Neural crest cell (in vitro differentiated cells): ENCODE data around the gene GID8. TPM values are rescaled to one million over a fixed set of nuclear protein-coding genes. Genes with fewer than 3 reads are reported as not detected.

Source experiments
- DNase-seq: peaks from one replicate; pipeline ENCODE4 v3.0.0; 2021; ENCODE audit warnings: low read depth, mixed read lengths, low spot score
- H3K27ac Mint-ChIP-seq: one replicate; pipeline ENCODE4 v1.8.0; 2021; ENCODE audit warnings: mild to moderate bottlenecking, mixed read lengths; ENCODE audit not compliant: unreplicated experiment
- H3K27me3 Mint-ChIP-seq: 2 replicates; pipeline ENCODE4 v1.8.0; 2021; ENCODE audit warnings: low read depth, mild to moderate bottlenecking, mixed read lengths
- H3K36me3 Mint-ChIP-seq: 2 replicates; pipeline ENCODE4 v1.8.0; 2021; ENCODE audit warnings: low read depth, mild to moderate bottlenecking, mixed read lengths
- H3K4me1 Mint-ChIP-seq: 2 replicates; pipeline ENCODE4 v1.8.0; 2021; ENCODE audit warnings: mixed read lengths
- H3K4me3 Mint-ChIP-seq: one replicate; pipeline ENCODE4 v1.8.0; 2021; ENCODE audit warnings: mild to moderate bottlenecking, mixed read lengths
- H3K9me3 Mint-ChIP-seq: 2 replicates; pipeline ENCODE4 v1.8.0; 2021; ENCODE audit warnings: mixed read lengths
- total RNA-seq: library from RNA; stranded (reverse); gene quantifications from 2 replicates; pipeline ENCODE4 v1.2.1, GENCODE V29; 2021
- TF ChIP-seq, protein P1 (sequence below): fragments of 200-600 bp; sonication (generic); conservative IDR thresholded peaks from 2 replicates; pipeline ENCODE4 v1.5.0; 2021; ENCODE audit warnings: antibody characterized with exemption, mild to moderate bottlenecking

Gene GID8
- total RNA-seq, 1 donor from 2014 or later: 62.3 TPM

DNA sequence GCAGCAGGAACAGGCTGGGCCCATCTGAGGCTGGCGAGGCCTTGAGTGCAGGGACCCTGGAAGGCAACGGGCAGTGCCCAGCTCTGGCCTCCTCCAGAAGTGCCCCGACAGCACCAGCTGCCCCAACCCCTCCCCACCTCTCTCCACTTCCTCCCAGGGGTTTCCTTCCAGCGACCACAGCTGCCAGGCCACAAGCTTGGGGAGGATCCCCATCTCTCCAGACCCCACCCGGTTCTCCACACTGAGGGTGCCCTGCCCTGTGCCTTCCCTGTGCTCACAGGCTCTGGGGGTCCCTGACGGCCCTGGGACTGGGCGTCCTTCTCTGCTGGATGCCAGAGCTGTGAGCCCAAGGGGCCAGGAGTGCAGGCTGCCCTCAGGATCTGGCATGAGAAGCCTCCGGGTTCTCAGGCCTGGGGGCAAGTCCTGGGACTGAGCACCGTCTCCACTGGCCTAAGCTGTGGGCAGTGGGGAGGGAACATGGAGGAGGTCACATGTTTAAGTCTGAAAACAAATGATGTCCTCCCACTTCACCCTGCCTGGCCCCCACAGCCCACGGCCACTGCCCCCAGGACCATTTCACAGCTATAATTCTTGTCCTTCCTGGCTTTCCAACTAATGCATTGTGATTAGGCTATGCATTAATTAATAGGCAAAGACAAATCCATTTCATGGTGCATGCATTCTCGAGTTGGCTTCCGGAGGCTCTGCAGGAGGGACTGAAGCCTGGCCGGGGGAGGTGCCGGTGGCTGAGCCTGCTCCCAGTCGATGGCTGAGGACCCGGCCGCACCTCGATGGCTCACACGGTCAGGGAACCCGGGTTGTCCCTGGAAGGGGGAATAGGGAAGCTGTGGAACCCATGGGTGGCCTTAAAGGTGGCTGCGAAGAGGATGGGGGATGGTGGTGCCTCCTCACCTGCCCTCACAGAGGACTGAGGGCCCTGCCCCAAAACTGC lies 44.5 kb downstream of the GID8 start:
- Mint-ChIP-seq H3K4me3 (no peak overlapping the region), H3K27me3 (peaks cover 28% of the 10 kb centered on the region), H3K9me3 (no peaks in the 10 kb centered on the region), H3K27ac (no peak overlapping the region), H3K36me3 (no peaks in the 10 kb centered on the region), H3K4me1 (peaks cover 42% of the 10 kb centered on the region)
- TF ChIP-seq, protein P1, sequence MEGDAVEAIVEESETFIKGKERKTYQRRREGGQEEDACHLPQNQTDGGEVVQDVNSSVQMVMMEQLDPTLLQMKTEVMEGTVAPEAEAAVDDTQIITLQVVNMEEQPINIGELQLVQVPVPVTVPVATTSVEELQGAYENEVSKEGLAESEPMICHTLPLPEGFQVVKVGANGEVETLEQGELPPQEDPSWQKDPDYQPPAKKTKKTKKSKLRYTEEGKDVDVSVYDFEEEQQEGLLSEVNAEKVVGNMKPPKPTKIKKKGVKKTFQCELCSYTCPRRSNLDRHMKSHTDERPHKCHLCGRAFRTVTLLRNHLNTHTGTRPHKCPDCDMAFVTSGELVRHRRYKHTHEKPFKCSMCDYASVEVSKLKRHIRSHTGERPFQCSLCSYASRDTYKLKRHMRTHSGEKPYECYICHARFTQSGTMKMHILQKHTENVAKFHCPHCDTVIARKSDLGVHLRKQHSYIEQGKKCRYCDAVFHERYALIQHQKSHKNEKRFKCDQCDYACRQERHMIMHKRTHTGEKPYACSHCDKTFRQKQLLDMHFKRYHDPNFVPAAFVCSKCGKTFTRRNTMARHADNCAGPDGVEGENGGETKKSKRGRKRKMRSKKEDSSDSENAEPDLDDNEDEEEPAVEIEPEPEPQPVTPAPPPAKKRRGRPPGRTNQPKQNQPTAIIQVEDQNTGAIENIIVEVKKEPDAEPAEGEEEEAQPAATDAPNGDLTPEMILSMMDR: no peak
- no peak for DNase-seq

DNA sequence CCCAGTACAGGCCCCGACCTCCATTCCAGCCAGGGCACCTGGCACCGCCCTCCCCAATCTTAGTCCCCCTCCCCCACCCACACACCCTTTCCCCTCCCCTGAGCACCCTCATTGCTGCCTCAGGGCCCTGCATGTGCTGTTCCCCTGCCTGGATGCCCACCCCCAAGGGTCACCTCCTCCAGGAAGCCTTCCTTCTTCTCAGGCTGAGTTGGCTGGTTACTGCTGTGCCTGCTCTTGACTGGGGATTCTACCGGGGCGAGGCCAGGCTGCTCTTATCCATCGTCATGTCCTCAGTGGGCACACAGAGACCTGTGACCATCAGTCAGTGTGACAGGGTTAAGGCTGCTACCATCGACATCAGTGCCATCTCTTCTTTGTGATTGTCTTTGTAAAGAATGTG lies 45.3 kb downstream of the GID8 start:
- Mint-ChIP-seq H3K27ac (no peak overlapping the region), H3K27me3 (peaks cover 26% of the 10 kb centered on the region), H3K4me1 (peaks cover 42% of the 10 kb centered on the region), H3K4me3 (no peak overlapping the region), H3K9me3 (no peaks in the 10 kb centered on the region), H3K36me3 (no peaks in the 10 kb centered on the region)
- DNase-seq: no peak
- TF ChIP-seq, protein P1: no peak

DNA sequence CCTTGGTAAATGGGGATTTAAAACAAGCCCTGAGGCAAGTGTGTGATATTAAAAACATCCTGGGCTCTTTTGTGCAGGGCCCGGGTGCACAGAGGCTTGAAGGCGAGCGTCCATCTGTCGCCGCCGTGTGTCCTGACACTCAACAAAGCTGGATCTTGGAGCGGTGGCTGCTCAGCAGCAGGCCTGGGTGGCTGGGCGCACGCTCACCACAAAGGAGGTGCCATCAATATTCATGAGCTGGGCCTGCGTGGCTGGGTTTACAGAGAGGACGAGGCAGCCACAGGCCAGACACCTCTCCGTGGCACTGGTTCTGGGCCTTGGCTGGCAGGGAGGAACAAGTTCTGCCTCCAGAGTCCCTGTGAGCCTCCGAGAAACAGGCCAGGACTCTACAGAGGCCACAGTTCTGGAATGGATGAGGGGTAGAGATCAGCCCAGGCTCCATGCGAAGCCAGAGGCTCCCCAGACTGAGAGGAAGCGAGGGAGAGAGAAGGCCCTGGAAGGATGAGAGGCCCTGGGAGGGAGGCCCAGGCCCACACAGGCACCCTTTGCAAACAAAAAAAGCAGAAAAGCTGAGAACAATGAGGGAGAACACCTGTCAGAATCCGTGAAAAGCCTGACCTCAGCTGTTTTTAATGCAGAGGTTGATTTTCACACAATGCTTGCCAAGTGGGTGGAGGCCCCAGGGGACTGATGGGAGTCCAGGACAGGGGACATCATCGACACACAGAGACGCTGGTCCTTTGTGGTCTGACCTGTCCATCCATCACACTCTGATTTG lies 46.9 kb downstream of the GID8 start:
- TF ChIP-seq, protein P1: no peak
- peak; percentile 40 for DNase-seq
- Mint-ChIP-seq H3K27ac (peak overlapping the region; percentile 98), H3K4me1 (peaks cover 34% of the 10 kb centered on the region), H3K27me3 (peaks cover 17% of the 10 kb centered on the region), H3K9me3 (no peaks in the 10 kb centered on the region), H3K4me3 (no peak overlapping the region), H3K36me3 (no peaks in the 10 kb centered on the region)

DNA sequence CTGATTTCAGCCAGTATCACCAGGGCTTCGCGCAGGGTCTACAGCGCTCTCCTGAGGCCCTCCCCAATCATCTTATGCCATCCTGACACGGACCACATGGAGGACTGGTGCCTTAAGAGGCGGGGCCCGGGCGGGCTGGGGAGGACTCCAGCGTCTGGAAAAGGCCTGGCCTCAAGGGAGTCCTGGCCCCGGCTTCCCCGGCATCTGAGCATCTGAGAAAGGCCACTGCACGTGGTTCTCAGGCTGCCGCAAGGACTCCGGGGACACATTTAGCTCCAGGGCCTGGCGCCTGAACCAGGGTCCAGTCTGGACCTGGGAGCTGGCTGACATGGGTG lies 47.5 kb downstream of the GID8 start:
- Mint-ChIP-seq H3K27ac (no peak overlapping the region), H3K9me3 (no peaks in the 10 kb centered on the region), H3K4me1 (peaks cover 30% of the 10 kb centered on the region), H3K27me3 (peaks cover 15% of the 10 kb centered on the region), H3K4me3 (no peak overlapping the region), H3K36me3 (no peaks in the 10 kb centered on the region)
- TF ChIP-seq, protein P1: no peak
- no peak for DNase-seq

DNA sequence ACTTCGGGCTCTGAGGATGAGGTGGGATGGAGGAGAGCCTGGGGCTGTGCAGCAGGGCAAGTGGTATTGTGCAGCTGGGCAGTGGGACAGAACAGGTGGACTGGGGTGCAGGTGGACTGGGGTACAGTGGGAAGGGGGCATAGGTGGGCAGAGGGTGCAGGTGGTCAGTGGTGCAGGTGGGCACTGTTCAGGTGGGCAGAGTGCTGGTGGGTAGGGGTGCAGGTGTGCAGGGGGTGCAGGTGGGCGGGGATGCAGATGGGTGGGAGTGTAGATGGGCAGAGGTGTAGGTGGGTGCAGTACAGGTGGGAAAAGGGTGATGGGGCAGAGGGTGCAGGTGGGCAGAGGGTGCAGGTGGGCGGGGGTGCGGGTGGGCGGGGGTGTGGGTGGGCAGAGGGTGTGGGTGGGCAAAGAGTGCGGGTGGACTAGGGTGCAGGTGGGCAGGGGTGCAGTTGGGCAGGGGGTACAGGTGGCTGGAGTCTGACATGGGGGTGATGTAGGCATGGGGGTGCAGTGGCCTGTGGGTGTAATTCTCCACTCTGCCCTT lies 48.4 kb downstream of the GID8 start:
- Mint-ChIP-seq H3K27ac (no peak overlapping the region), H3K36me3 (no peaks in the 10 kb centered on the region), H3K4me3 (no peak overlapping the region), H3K9me3 (no peaks in the 10 kb centered on the region), H3K27me3 (peaks cover 17% of the 10 kb centered on the region), H3K4me1 (peaks cover 21% of the 10 kb centered on the region)
- TF ChIP-seq, protein P1: no peak
- DNase-seq: no peak
